HFFc6 (cell line): ENCODE results near the gene SCN9A. TPM values are rescaled to one million over a fixed set of nuclear protein-coding genes. Genes with fewer than 3 reads are reported as not detected.

ENCODE experiments used
- DNase-seq: peaks from one replicate; pipeline ENCODE4 v3.0.0-alpha.2; 2018
- H3K27ac Mint-ChIP-seq: 2 replicates; pipeline ENCODE4 v1.8.0; 2020; ENCODE audit warnings: mild to moderate bottlenecking, mixed read lengths
- H3K27me3 Mint-ChIP-seq: 2 replicates; pipeline ENCODE4 v1.8.0; 2021; ENCODE audit warnings: mild to moderate bottlenecking, moderate library complexity, mixed read lengths; ENCODE audit not compliant: insufficient read depth
- H3K36me3 Mint-ChIP-seq: 2 replicates; pipeline ENCODE4 v1.8.0; 2021; ENCODE audit warnings: low read depth, mixed read lengths
- H3K4me1 Mint-ChIP-seq: 2 replicates; pipeline ENCODE4 v1.8.0; 2020; ENCODE audit warnings: low read depth, mixed read lengths
- H3K4me3 Mint-ChIP-seq: 2 replicates; pipeline ENCODE4 v1.8.0; 2020; ENCODE audit warnings: mild to moderate bottlenecking, moderate library complexity, mixed read lengths
- H3K9me3 Mint-ChIP-seq: 2 replicates; pipeline ENCODE4 v1.8.0; 2020; ENCODE audit warnings: mild to moderate bottlenecking, mixed read lengths
- total RNA-seq, 6 experiments: library from RNA; stranded (reverse); fragmentation: NEBNext Ultra II Directional; extraction: Animal tissue kit (Norgen Biotek cat#: 25700); gene quantifications; 2 replicates in 1 of 6; 3 replicates in 5 of 6; pipeline ENCODE4 v1.2.3, GENCODE V29; 2021
- TF ChIP-seq, protein P1 (sequence below): fragments of 200-600 bp; sonication (generic); IDR thresholded peaks from 2 replicates; pipeline ENCODE4 v1.5.0; 2021; ENCODE audit warnings: antibody characterized with exemption, mild to moderate bottlenecking

The SCN9A gene
- total RNA-seq, 6 experiments from 2014 or later, result 41.1 to 66.1 (median 55.8) TPM

DNA sequence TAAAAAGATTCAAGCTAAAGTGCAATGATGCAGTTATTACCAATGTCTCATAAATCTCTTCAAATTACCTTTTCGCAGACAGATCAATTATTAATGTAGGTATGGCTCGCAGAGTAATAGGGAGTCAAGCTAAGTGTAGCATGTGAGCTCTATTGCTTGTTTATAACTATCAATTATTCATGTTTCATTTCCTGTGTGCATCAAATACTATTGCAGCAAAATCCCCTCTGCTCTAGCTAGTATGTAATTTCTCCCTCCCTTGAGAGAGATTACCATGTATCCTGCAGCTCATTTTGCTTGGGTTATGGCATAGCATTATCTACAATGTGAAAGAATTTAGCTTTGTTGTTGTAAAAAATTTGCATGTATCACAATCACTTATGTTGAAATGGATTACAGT is 182.3 kb downstream of the SCN9A start:
- Mint-ChIP-seq H3K4me1 (peaks cover 7% of the 10 kb centered on the region), H3K36me3 (peaks cover 1% of the 10 kb centered on the region), H3K27ac (no peak overlapping the region), H3K27me3 (no peaks in the 10 kb centered on the region), H3K4me3 (no peak overlapping the region), H3K9me3 (no peaks in the 10 kb centered on the region)
- no peak for DNase-seq
- TF ChIP-seq, protein P1, sequence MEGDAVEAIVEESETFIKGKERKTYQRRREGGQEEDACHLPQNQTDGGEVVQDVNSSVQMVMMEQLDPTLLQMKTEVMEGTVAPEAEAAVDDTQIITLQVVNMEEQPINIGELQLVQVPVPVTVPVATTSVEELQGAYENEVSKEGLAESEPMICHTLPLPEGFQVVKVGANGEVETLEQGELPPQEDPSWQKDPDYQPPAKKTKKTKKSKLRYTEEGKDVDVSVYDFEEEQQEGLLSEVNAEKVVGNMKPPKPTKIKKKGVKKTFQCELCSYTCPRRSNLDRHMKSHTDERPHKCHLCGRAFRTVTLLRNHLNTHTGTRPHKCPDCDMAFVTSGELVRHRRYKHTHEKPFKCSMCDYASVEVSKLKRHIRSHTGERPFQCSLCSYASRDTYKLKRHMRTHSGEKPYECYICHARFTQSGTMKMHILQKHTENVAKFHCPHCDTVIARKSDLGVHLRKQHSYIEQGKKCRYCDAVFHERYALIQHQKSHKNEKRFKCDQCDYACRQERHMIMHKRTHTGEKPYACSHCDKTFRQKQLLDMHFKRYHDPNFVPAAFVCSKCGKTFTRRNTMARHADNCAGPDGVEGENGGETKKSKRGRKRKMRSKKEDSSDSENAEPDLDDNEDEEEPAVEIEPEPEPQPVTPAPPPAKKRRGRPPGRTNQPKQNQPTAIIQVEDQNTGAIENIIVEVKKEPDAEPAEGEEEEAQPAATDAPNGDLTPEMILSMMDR, result no peak

DNA sequence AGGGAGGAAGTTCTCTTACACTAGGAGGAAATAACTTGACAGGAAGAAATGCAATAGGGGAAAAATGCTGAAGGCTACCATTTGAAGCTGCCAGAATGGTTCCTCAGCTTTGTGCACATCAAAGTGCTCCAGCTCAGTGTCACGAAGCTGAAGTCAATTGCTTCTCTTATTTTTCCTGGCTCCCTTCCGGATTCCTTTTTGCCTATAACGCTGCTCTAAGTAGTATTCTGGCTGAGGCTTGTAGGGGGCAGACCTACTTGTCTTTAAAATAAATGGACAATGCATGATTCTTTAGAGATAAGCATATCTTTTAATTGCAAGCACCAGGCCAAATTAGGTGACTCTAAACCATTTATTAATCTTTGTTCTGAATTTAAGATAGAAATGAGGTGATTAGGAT is 187.7 kb downstream of the SCN9A start:
- DNase-seq, result no peak
- no peak overlapping the region for H3K4me3 Mint-ChIP-seq
- TF ChIP-seq, protein P1, result no peak
- no peak overlapping the region for H3K27ac Mint-ChIP-seq
- H3K4me1 Mint-ChIP-seq, result peaks cover 21% of the 10 kb centered on the region
- H3K36me3 Mint-ChIP-seq, result no peaks in the 10 kb centered on the region
- H3K9me3 Mint-ChIP-seq, result no peaks in the 10 kb centered on the region
- H3K27me3 Mint-ChIP-seq, result no peaks in the 10 kb centered on the region

DNA sequence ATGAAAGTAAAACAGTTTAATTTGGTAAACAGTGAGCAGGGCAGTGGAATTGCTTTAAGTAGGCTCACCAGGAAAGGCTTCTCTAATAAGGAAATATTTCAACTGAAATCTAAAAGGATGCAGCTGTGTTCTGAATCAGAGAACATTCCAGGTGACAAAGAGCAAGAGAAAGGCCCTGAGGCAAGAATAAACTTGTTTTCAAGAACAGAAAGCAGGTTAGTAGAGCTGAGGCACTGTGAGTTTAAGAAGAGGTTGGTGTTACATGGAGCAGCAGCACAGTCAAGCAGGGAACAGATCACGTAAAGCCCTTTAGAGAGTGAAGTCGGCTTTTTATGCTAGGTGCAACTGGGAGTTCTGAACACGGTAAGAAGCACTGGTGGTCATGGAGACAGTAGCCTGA is 191.0 kb downstream of the SCN9A start:
- no peak overlapping the region; the same call in 1 of the 2 replicates for H3K27ac Mint-ChIP-seq
- TF ChIP-seq, protein P1, result no peak
- peak; percentile 47 for DNase-seq
- H3K36me3 Mint-ChIP-seq, result no peaks in the 10 kb centered on the region
- H3K4me3 Mint-ChIP-seq, result no peak overlapping the region
- H3K4me1 Mint-ChIP-seq, result peaks cover 32% of the 10 kb centered on the region
- H3K27me3 Mint-ChIP-seq, result no peaks in the 10 kb centered on the region
- no peaks in the 10 kb centered on the region for H3K9me3 Mint-ChIP-seq

DNA sequence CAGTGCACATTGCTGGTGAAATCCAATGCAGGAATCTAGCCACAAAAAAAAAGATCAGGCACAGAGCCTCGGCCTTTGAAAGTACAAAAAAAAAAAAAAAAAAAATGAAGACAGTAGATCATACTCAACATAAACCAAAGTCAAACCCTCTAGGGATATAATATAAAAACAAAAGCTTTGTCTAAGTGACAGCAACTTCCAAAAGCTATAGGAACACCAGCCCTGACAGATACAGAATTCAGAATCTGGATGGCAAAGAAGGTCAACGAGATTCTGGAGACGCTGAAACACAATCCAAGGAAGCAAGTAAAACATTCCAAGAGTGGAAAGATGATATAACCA is 194.0 kb downstream of the SCN9A start:
- peaks cover 22% of the 10 kb centered on the region for H3K4me1 Mint-ChIP-seq
- H3K4me3 Mint-ChIP-seq, result no peak overlapping the region
- no peaks in the 10 kb centered on the region; the same call in 1 of the 2 replicates for H3K27me3 Mint-ChIP-seq
- no peak overlapping the region for H3K27ac Mint-ChIP-seq
- TF ChIP-seq, protein P1, result peak; percentile 47
- H3K36me3 Mint-ChIP-seq, result no peaks in the 10 kb centered on the region
- DNase-seq, result no peak
- no peaks in the 10 kb centered on the region for H3K9me3 Mint-ChIP-seq

DNA sequence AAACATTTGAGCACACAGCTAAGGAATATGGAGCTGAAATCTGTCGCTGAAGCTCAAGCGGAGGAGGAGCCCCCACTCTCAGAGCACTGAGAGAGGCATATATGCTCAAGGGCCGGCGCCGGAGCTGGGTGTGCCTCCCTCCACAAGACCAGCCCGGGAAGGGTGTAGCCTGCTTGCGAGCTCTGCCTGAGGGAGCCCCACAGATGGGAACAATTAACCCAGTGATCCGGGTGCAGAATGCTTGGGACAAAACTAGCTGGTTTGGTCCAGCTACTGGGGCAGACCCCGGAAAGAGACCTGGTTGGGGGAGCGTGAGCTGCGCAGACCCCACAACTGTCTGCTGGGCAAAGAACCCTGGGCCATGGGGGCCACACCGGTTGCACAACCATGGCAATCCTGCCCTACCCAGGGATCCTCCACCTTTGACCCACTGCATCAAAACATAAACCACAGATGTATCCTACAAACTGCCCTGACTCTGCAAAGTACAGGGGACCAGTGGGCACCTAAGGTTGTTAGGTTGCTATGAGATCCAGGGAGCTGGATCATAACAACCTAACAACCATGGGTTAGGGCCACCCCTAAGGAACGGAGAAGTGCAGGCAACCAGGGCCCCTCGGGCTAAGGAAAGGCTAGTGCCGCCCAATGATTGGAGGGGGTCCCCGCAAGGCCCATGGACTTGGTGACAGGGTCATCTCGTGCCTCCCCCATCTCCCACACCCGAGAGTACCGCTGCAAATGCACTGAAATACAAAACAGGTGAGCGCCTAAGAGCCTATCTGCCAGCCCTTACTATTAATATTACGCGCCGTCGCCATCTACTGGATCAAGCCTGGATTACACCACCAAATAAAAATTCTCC is 194.6 kb downstream of the SCN9A start:
- Mint-ChIP-seq H3K4me3 (no peak overlapping the region), H3K4me1 (peaks cover 22% of the 10 kb centered on the region), H3K27ac (no peak overlapping the region), H3K9me3 (no peaks in the 10 kb centered on the region), H3K27me3 (no peaks in the 10 kb centered on the region; the same call in 1 of the 2 replicates), H3K36me3 (no peaks in the 10 kb centered on the region)
- peak; percentile 49 for DNase-seq
- TF ChIP-seq, protein P1, result peak; percentile 79
